ENCODE measurements around the gene NARF. TPM values are rescaled to one million over a fixed set of nuclear protein-coding genes. Genes with fewer than 3 reads are reported as not detected.

The NARF gene
- polyA plus RNA-seq, 2 of the 4 experiments (the other 2 are of a cell fraction): 51.2 to 89.6 TPM

DNA sequence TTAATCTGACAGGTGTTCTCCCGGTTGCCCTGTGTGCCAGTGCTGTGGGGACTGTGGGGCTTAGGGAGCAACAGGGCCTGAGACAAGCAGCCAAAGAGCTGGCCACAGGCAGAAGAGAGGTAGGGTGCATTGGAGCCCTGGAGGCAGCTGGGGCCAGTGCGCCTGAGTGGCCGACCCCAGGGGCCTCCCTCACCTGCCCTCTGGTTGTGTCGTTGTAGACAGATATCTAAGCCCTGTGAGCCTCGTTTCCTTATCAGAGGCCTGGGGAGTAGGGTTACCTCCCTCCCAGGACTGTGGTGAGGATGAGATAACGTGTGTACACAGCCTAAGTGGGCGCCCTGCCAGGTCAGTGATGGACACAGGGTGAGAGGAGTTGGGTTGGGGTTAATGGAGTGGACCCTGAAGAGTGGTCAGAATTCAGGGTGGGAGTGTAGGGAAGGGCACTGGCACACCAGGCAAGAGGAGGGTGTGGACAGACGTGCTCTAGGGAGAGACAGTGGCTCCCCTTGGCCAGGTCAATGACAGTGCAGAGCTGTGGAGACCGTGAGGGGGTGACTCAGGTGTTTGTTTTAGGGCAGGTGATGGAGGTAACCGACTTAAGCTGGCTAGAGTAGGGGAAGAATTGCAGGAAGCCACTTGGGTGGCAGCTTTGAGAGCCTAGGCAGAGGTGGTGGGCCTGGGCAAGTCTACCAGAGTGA is 3.4 kb downstream of the NARF start:
- Histone ChIP-seq H3K27ac (no peak overlapping the region), H3K4me1 (peaks cover 14% of the 10 kb centered on the region), H3K4me2 (no peak overlapping the region), H3K4me3 (no peak overlapping the region), H3K9me3 (no peaks in the 10 kb centered on the region)
- no peak for FAIRE-seq
- ChIA-PET CTCF (no interaction called here), POLR2A (no interaction called here)
- DNase-seq (ENCODE audit: low read depth in 1 of 2, low spot score in 1 of 2): no peak
- TF ChIP-seq GATA3 (IDR thresholded peaks at IDR 0.05; ENCODE audit: borderline replicate concordance) (no peak), RAD21 (conservative IDR thresholded peaks at IDR 0.05 in 1 of 2, IDR thresholded peaks at IDR 0.05 in 1 of 2) (no peak), RFX5 (IDR thresholded peaks at IDR 0.05) (no peak), MAZ (IDR thresholded peaks at IDR 0.05; ENCODE audit: borderline replicate concordance, low read depth, low read length) (no peak), RCOR1 (IDR thresholded peaks at IDR 0.05; ENCODE audit: low read depth, low read length) (no peak), FOXS1 (CRISPR knock-in tag; IDR thresholded peaks at IDR 0.05) (no peak), CEBPB (IDR thresholded peaks at IDR 0.05) (no peak)
- 76% methylated on average over 10 of the region's 10 CpGs for WGBS (ENCODE audit: missing lambda C conversion rate)
- ATAC-seq: no peak

DNA sequence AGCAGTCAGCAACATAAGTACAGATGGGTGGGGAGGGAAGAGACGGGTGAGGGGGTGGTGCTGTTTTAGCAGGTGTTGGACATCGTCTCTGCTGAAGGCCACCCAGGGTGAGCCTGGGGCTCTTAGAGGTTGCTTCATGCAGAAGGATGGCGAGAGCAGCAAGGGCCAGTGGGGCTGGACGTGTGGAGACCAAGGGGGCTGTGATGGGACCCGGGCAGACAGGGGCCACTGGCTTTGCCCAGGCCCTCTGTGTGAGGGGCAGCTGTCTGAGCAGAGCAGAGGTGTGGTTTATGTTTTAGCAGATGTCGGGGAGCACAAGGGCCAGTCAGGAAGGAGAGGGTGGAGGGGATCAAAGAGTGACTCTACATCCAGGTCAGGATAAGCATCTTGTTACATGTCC is 4.8 kb downstream of the NARF start:
- CTCF ChIA-PET: interaction anchor here (0.9 to 1.5 kb wide), 6 partner anchors 12 to 113 kb away, joined by 3 to 8 read pairs (median 4); no protein-coding TSS in a partner anchor
- ATAC-seq (no peak), FAIRE-seq (no peak), DNase-seq (ENCODE audit: low read depth in 1 of 2, low spot score in 1 of 2) (no peak)
- H3K27ac ChIP-seq: no peak overlapping the region
- H3K4me2 ChIP-seq: no peak overlapping the region
- TF ChIP-seq EHF (CRISPR knock-in tag; IDR thresholded peaks at IDR 0.05) (no peak), ZSCAN20 (CRISPR knock-in tag; IDR thresholded peaks at IDR 0.05) (no peak)
- H3K4me3 ChIP-seq: no peak overlapping the region
- POLR2A ChIA-PET: interaction anchor here (0.6 kb wide), 1 partner anchor 9 kb away, joined by 5 read pairs; no protein-coding TSS in a partner anchor
- 80% methylated on average over 6 of the region's 6 CpGs for WGBS (ENCODE audit: missing lambda C conversion rate)
- H3K9me3 ChIP-seq: no peaks in the 10 kb centered on the region
- H3K4me1 ChIP-seq: peaks cover 6% of the 10 kb centered on the region; the same call in 2 of the 3 replicates

DNA sequence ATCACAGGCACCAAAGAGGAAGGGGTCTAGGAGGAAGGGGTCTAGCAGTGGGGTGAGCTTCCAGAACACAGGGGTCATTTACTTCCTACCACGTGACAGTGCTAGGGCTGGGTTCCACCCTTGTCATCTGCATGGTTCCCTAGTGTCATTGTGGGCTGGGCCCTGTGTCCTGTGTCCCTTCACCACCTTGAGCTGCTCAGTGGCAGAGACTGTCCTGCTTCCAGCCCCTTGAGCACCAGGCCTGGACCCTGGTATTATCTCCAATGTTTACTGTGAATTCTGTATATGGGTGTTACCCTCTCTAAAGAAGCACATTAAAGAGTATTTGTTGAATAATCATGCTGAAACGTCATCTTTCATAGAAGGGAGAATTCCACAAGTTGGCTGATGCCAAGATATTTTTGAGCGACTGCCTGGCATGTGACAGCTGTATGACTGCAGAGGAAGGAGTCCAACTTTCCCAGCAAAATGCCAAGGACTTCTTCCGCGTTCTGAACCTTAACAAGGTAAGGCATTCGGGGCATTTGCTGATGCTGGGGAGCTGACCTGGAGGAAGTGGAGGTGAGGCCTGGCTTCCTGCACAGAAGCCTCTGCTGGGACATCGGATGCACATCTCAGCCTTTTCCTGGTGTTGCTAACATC is 5.5 kb downstream of the NARF start:
- ChIA-PET CTCF (interaction anchor here (1.2 to 1.6 kb wide), 7 partner anchors 12 to 90 kb away, joined by 3 to 8 read pairs (median 4); no protein-coding TSS in a partner anchor), POLR2A (no interaction called here)
- H3K4me1 ChIP-seq: peaks cover 6% of the 10 kb centered on the region; the same call in 2 of the 3 replicates

DNA sequence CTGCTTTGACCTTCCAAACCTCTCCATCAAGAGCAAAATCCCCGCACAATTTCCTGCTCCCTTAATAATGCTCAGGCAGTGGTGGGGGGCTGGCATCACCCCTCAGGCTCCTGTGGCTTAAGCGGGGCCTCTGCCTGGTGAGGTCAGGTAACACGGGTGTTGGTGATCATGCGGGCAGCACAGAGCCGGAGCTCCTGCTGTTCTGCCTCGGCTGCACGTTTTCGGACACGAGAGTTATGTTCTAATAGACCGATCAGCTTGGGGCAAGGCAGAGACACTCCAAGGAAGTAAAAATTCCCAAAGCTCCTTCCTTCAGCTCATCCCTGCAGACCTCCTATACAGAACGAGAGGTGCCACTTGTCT is 6.0 kb downstream of the NARF start:
- ChIA-PET POLR2A (no interaction called here), CTCF (interaction anchor here (1.3 to 1.6 kb wide), 3 partner anchors 11 to 23 kb away, joined by 3 to 5 read pairs (median 4); no protein-coding TSS in a partner anchor)
- FAIRE-seq (no peak), ATAC-seq (no peak), DNase-seq (ENCODE audit: low read depth in 1 of 2, low spot score in 1 of 2) (no peak)
- H3K4me3 ChIP-seq: no peak overlapping the region
- H3K27ac ChIP-seq: no peak overlapping the region
- H3K9me3 ChIP-seq: no peaks in the 10 kb centered on the region
- H3K4me1 ChIP-seq: peaks cover 2% of the 10 kb centered on the region; the same call in 2 of the 3 replicates
- no peak overlapping the region for H3K4me2 ChIP-seq
- TF ChIP-seq RARB (CRISPR knock-in tag; IDR thresholded peaks at IDR 0.05) (no peak), KDM5A (IDR thresholded peaks at IDR 0.05) (no peak), ZFP36 (IDR thresholded peaks at IDR 0.05; ENCODE audit: borderline replicate concordance, partially characterized antibody) (no peak), RAD21 (conservative IDR thresholded peaks at IDR 0.05 in 1 of 2, IDR thresholded peaks at IDR 0.05 in 1 of 2) (no peak), HOXA7 (CRISPR knock-in tag; IDR thresholded peaks at IDR 0.05) (no peak), FOSL2 (IDR thresholded peaks at IDR 0.05) (no peak), FOSL2 (CRISPR knock-in tag; IDR thresholded peaks at IDR 0.05) (no peak), RFX5 (IDR thresholded peaks at IDR 0.05) (no peak)
- TF ChIP-seq, protein P1, sequence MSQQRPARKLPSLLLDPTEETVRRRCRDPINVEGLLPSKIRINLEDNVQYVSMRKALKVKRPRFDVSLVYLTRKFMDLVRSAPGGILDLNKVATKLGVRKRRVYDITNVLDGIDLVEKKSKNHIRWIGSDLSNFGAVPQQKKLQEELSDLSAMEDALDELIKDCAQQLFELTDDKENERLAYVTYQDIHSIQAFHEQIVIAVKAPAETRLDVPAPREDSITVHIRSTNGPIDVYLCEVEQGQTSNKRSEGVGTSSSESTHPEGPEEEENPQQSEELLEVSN (IDR thresholded peaks at IDR 0.05; ENCODE audit: borderline replicate concordance, low read depth): no peak
- 96% methylated on average over 11 of the region's 11 CpGs for WGBS (ENCODE audit: missing lambda C conversion rate)

More for the DNA sequence above, 5.5 kb downstream of the NARF start:
- Histone ChIP-seq H3K27ac (no peak overlapping the region), H3K4me3 (no peak overlapping the region), H3K9me3 (no peaks in the 10 kb centered on the region), H3K4me2 (no peak overlapping the region)
- no peak for DNase-seq (ENCODE audit: low read depth in 1 of 2, low spot score in 1 of 2)
- TF ChIP-seq EP300 (IDR thresholded peaks at IDR 0.05) (no peak), HOXA7 (CRISPR knock-in tag; IDR thresholded peaks at IDR 0.05) (no peak), RARB (CRISPR knock-in tag; IDR thresholded peaks at IDR 0.05) (no peak), RCOR1 (IDR thresholded peaks at IDR 0.05; ENCODE audit: low read depth, low read length) (no peak), FOSL2 (IDR thresholded peaks at IDR 0.05) (no peak), FOSL2 (CRISPR knock-in tag; IDR thresholded peaks at IDR 0.05) (no peak), KDM1A (IDR thresholded peaks at IDR 0.05; ENCODE audit: low read depth) (no peak), MAFK (IDR thresholded peaks at IDR 0.05; ENCODE audit: partially characterized antibody) (no peak), USF2 (IDR thresholded peaks at IDR 0.05) (no peak), CHD4 (IDR thresholded peaks at IDR 0.05; ENCODE audit: borderline replicate concordance) (no peak), RNF2 (IDR thresholded peaks at IDR 0.05; ENCODE audit: borderline replicate concordance, low read depth) (no peak), ZSCAN20 (CRISPR knock-in tag; IDR thresholded peaks at IDR 0.05) (no peak), CBX8 (IDR thresholded peaks at IDR 0.05) (no peak), TFCP2L1 (CRISPR knock-in tag; IDR thresholded peaks at IDR 0.05) (no peak), JUNB (IDR thresholded peaks at IDR 0.05) (no peak), HOXB5 (CRISPR knock-in tag; IDR thresholded peaks at IDR 0.05) (no peak)
- TF ChIP-seq, protein P1 (IDR thresholded peaks at IDR 0.05; ENCODE audit: borderline replicate concordance, low read depth): no peak
- WGBS (ENCODE audit: missing lambda C conversion rate): 89% methylated on average over 7 of the region's 7 CpGs
- no peak for FAIRE-seq
- no peak for ATAC-seq
